SKM-1 treated with dmso at 0.1 percent for 144 hours (cell line): Measurements from ENCODE around the gene CPD.
"Not testable (repeated sequence)": the region's sequence is repeated elsewhere in the genome, so short reads cannot be mapped to it uniquely, and the experiment has no call there.

ENCODE experiments used
- DNase-seq: peaks from one replicate; lab custom pipeline; 2025; ENCODE audit not compliant: unreplicated experiment; lab: John Stamatoyannopoulos, UW

CPD gene

DNA sequence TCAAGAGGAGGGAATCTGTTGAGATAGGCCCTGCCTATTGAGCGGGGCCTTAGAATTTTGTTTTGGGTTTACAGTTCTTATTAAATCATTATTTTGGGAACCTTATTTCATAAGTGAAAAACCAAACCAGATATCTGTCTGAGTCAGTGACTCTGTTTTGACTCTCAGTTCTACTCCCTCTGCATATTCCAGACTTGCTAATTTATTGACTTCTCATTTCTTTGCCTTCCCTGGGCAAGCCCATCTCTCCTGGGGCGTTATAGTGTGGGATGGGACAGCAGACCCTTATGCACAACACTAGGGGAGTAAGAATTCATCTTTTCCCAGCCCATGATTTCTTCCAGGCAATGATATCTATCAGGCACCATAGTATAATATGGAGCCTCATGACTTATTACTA, 45.7 kb downstream of the CPD start:
- no peak for DNase-seq

DNA sequence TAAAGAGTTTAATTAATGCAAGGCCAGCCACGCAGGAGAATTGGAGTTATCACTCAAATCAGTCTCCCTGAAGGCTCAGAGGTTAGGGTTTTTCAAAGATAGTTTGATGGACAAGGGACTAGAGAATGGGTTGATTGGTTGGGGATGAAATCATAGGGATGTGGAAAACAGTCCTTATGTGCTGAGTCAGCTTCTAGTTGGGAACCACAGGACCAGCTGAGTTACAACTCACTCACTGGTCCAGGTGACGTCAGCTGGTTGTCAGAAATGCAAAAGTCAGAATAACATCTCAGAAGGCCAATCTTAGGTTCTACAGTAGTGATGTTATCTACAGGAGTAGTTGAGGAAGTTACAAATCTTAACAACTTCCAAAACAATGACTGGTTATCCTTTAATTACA, 47.6 kb downstream of the CPD start:
- DNase-seq, result no peak

DNA sequence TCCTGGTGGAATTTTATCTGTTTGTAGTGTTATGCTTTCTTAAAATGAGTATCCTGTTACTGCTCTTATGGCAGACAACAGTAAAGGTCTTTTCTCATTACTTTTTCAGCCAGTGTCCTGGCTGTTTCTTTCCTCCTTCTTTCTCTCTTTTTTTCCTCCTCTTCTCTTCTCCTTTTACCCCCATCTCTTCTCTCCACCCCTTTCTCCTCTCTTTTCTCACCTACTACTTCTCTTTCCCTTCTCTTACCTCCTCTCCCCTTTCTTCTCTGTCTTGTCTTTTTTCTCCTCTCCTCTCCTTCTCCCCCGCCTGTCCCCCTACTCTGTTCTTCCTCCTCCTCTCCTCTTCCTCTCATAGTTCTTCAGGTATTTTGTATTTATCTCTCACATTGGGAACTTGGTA, 48.9 kb downstream of the CPD start:
- DNase-seq, result no peak

DNA sequence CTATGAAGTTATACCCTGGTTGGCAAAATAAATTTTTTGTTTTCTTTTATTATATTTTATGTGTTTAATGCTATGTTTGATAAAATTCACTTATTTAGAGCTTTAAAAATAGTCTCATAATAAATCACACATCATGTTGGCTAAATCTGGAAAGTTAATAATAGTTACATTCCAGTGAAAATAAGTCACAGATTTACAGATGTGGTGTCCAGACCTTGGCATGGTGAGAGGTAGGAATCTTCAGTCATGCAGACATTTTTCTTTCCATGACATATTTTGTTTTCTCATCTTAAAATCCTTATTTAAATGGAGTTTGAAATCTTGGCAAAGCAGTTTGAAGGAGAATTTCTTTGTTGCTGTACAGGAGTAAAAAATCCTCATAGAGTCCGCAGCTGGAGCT, 50.4 kb downstream of the CPD start:
- no peak for DNase-seq

DNA sequence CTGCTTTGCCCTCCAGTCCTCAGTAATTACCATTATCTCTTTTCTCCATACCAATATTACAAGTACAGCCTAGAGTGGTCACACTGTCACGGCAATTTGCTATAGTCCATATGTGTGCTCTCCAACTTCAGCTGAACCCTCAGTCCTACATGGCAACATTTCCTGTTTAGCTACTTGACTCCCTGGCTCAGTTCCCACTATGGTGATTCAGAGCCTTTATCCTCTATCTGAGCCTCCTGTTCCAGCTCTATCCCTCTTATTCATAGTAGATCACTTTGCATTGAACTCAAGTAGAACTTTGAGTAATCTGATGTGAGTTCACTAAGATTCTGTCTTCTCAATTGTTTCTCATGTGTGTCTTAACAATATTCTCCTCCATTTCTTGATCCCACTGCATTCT, 54.8 kb downstream of the CPD start:
- no peak for DNase-seq

DNA sequence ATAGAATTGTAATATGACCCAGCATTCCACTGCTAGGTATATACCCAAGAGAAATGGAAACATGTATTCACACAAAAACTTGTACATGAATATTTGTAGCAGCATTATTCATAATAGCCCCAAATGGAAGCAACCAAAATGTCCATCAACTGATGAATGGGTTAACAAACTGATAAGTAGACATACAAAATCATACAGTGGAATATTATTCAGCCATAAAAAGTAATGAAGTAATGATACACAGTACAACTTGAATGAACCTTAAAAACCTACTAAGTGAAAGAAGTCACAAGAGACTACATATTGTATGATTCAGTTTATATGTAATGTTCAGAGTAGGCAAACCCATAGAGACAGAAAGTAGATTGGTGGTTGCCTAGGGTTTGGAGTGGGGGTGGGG, 58.0 kb downstream of the CPD start:
- DNase-seq, result no peak

DNA sequence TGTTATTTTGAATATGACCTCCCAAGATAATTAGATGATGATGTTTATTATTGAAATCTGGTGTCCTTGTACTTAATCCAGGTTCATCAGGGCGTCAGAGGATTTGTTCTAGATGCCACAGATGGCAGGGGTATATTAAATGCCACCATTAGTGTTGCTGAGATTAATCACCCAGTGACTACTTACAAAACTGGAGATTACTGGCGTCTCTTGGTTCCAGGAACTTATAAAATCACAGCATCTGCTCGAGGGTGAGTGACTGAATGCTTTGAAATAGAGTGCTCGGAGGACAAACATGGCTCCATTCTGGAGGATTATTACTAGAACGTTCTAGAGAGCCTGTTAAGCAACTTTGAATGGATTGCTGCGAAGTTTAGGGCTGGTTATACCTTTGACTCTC, 65.0 kb downstream of the CPD start:
- DNase-seq, result no peak

DNA sequence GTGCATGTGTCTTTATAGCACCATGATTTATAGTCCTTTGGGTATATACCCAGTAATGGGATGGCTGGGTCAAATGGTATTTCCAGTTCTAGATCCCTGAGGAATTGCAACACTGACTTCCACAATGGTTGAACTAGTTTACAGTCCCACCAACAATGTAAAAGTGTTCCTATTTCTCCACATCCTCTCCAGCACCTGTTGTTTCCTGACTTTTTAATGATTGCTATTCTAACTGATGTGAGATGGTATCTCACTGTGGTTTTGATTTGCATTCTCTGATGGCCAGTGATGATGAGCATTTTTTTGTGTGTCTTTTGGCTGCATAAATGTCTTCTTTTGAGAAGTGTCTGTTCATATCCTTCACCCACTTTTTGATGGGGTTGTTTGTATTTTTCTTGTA, 67.9 kb downstream of the CPD start:
- DNase-seq, result not testable (repeated sequence)

DNA sequence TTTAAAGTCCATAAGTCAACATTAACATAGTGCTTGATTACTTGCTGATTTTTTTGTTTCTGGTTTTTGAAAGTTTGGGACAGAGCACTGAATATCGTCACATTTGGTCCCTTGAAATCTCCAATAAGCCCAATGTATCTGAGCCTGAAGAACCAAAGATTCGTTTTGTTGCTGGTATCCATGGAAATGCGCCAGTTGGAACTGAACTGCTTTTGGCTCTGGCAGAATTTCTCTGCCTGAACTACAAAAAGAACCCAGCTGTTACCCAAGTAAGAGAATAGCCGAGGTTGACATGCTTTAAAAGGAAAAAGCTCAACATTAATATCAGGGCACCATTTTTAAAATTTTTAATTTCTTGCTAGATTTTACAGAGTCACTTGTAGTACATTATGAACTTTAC, 70.8 kb downstream of the CPD start:
- no peak for DNase-seq

DNA sequence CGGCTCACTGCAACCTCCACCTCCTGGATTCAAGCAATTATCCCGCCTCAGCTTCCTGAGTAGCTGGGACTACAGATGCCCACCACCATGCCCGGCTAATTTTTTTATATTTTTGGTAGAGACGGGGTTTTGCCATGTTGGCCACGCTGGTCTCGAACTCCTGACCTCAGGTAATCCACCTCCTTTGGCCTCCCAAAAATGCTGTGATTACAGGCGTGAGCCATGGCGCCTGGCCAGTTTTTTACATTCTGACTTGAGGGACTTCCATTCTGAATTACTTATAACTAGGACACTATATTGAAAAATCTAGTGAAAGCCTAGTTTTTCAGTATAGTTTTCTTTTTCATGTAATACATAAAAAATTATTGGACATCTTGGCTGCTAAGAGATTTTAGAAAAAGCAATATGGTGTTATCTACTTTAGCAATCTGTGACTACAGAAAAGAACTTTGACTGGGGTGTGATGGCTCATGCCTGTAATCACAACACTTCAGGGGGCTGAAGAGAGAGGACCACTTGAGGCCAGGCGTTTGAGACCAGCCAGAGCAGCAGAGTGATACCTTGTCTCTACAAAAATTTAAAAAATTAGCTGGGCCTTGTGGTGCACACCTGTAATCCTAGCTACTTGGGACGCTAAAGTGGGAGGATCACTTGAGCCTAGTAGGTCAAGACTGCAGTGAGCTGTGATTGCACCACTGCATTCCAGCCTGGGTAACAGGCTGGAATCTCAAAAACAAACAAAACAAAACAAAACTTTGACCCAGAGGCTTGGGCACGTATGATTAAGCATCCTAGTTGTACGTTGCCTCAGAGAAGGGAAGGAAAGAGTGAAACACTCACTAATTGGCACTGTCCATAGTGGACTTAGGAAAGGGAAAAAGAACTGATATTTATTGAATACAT, 71.6 kb downstream of the CPD start:
- no peak for DNase-seq

DNA sequence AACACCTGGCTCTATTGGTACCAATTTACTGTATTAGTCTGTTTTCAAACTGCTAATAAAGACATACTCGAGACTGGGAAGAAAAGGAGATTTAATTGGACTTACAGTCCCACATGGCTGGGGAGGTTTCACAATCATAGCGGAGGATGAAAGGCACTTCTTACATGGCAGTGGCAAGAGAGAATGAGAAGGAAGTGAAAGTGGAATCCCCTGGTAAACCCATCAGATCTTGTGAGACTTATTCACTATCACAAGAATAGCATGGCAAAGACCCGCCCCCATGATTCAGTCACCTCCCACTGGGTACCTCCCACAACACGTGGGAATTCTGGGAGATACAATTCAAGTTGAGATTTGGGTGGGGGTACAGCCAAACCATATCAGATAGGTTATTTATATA, 75.9 kb downstream of the CPD start:
- no peak for DNase-seq

DNA sequence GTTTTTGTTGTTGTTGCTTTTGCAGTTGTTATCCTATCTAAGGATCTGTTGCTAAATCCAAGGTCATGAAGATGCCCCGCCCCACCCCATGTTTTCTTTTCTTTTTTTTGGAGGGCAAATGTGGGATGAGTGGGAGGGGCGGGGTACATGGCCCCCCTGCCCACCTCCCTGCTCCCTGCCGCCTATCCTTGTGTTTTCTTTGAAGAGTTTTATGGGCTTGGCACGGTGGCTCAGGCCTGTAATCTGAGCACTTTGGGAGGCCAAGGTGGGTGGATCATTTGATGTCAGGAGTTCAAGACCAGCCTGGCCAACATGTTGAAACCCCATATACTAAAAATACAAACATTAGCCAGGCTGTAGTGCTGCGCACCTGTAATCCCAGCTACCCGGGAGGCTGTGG, 79.6 kb downstream of the CPD start:
- no peak for DNase-seq

DNA sequence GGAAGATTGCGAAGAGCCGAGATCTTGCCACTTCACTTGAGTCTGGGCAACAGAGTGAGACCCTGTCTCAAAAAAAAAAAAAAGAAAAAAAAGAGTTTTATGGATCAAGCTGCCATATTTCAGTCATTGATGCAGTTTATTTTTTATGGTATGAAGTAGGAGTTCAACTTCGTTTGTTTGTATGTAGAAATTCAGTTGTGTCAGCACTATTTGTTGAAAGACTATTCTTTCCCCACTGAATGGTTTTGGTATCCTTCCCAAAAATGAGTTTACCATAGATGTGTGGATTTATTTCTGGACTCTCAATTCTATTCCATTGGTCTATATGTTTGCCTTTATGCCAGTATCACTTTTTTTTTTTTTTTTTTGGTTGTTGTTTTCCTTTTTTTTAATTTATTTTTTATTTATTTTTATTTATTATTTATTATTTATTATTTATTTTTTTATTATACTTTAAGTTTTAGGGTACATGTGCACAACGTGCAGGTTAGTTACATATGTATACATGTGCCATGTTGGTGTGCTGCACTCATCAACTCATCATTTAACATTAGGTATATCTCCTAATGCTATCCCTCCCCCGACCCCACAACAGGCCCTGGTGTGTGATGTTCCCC, 80.2 kb downstream of the CPD start:
- DNase-seq, result not testable (repeated sequence)

DNA sequence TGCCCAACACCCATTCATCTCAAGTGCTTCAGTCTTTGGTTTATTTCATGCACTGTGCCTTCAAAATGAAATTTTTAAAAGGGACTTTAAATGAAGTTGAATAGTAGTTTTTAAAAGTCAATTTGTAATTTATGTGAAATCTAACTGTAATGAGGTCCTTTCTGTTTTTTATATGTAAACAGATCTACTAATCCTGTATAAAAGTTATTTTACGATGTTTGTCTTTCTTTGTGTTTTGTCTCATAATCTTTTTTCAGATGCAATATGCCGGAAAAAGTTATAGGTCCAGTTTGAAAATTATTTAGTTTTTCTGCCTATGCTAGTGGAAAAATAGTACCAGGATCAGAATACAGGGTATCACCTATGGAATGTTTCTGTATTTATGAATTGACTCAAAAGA, 89.7 kb downstream of the CPD start:
- DNase-seq, result no peak

DNA sequence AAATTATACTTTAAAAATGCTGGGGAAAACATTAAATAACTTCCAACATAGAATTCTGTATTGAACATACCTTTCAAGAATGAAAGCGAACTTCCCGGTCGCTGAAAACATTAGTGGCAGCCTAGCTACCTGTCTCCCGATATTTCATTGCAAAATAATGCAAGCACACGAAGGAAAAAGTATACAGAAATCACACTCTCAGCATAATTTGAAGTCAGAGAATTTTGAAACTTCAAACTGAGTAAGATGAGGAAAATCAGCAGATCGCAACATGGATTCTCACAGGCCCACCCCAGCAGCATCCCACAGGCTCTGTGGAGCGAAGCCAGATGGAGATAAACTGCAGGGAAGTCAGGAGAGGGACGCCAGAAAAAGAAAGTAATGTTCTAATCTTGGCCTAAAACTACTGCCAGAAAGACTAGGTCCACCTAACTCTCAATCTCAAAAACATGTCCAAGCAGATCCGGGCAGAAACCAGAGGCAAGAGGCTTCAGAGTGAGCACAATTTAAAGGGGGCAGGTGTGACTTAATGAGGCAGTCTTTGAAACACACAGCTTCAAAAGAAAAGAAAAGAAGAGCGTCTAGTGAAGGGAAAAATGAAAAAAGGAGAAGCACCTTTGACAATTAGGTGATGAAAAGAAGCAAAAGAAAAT, 93.6 kb downstream of the CPD start:
- no peak for DNase-seq

DNA sequence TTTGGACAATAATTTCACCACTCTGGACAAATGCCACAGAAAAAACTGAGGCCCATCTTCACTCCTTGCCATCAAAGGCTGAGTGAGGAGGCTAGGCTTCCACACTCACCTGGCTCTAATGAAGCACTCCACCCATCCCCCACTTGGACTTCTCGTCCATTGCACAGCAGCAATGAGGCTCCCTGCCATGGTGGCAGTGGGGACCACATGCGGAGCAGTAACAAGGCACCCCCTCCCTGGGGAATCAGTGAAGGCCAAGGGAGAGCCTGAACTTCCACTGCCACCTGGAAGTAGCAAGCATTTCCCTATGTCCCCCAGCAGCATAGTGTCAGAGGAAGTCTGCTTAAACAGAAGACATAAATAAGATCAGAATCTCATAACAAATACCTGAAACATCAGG, 96.5 kb downstream of the CPD start:
- DNase-seq, result no peak

DNA sequence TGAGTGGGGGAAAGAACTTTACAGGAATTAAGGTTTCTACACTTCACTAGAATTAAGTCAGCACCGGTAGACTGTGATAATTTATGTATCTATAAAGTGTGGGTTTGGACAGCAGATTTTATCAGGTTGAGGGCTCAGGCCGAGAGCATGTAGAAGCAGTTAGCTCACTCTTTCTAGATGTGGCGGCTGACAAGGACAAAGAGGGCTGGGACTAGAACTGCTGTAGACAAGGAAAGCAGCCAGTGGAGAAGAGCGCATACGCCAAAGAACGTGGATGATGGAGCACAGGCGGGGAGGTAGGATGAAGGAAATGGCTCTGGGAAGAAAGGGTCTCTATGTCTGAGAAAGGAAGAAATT, 98.0 kb downstream of the CPD start:
- DNase-seq, result no peak

DNA sequence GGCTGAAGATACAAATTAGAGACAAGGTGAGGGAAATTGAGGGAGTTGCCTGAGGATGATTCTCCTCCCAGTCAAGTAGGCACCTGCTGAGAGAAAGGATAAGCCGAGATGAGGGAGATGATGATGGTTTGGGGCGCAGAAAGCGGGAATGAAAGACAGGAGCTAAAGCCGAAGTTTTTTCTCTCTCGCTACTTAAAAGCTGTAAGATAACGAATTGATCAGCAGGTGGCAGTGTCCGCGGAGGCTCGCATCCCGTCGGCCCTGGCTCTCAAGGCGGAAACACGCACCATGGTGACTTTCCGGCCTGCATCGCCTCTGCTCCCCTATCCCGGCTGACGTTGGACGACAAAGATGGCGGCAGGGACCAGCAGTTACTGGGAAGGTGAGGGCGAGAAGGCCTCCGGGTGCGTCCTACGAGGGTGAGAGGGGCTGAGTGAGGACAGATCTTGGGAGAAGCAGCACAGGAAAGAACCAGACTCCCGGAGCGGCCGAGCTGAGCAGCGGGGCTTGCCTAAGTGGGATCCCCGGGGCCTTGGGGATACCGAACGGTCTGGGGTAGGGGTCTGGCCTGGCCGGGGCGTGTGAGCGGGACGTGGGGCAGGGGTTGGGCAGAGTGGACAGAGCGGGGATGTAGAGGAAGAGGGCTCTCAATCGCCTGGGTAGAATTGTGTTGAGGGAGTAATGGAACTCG, 98.5 kb downstream of the CPD start, which contains the start of gene GOSR1:
GOSR1 (plus strand) TSS at position 326 of the 691 bp plus-strand sequence; CDS start at position 352, 26 bp downstream.
- peak; percentile 91 for DNase-seq

DNA sequence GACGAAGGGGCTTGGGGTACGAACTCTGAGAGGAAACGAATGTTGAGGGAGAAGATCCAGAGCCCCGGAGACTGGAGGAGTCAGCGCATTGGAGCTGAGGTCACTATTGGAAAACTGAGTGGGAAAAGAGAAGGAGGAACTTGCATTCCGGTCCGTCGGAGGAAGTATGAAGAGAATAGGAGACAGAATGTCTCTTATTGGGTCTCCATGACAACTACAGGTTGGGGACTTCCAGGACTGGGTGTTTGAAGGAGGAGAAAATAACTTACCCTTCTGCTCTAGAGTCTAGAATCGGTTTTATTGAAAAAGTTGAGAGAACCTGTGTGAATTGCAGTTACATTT, 99.0 kb downstream of the CPD start:
- DNase-seq, result no peak

DNA sequence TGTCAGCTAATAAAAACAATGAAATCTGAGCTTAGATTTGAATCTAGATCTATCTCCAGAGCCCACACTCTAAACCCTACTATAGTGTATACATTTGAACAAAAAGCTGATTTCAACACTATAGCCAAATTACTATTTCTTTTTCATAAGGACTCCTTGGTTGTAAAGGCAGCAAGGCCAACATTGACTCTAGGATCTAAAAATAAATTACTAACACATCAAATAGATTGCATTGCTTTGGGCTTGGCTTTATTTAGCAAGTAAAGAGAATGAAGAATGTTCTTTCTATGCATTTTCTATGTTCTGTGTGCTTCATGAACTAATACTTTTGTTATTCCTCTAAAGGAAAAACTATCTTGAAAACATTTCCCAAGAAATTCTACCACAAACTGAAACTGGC, 103.8 kb downstream of the CPD start:
- no peak for DNase-seq

DNA sequence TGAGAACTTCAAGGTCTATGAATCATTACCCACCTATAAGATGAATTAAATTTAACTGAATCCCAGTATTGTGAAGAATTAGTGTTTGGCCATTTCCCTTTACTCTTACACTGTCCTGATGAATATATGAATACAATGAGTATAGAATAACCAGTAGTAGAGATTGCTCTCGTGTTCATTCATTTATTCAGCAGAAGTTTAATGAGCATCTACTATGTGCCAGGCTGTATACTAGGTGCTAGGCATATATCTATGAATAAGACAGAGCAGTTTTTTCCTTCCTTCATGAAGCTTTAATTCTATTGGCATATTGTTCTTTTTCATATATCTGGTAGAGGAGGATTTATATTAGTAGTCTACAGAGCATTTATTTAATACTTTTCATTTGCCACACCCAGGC, 104.4 kb downstream of the CPD start:
- no peak for DNase-seq

DNA sequence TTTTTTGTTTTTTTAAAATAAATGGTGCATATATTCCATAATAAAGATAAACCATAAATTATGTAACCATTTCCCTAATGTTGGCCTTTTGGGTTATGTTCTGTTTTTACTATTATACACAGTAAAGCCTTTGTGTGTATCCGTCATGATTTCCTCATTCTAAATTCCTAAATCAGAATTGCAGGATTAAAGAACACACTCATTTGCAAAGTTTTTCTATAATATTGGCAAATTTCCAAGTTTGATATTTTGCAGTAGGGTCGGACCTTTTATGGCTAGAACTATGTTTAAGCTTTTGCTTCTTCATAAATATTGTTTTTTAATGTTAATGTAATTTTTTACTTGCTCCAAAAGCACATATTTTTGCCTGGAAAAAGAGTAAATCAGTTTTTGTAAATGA, 115.1 kb downstream of the CPD start:
- no peak for DNase-seq
